22Rv1 (cell line): ENCODE data around the gene RAP2A.

Experiments used
- ZFX ChIP-seq: fragments of 450-650 bp; IDR thresholded peaks from 2 replicates; pipeline ENCODE4 v1.6.1; 2017; ENCODE audit warnings: antibody characterized with exemption, borderline replicate concordance
- TF ChIP-seq, protein P1 (sequence below): fragments of 450-650 bp; IDR thresholded peaks from 2 replicates; pipeline ENCODE4 v1.5.1; 2017; ENCODE audit warnings: mild to moderate bottlenecking

GRCh38 chr13:97425590-97425989 is 8.4 kb upstream of the RAP2A start:
- TF ChIP-seq, protein P1, sequence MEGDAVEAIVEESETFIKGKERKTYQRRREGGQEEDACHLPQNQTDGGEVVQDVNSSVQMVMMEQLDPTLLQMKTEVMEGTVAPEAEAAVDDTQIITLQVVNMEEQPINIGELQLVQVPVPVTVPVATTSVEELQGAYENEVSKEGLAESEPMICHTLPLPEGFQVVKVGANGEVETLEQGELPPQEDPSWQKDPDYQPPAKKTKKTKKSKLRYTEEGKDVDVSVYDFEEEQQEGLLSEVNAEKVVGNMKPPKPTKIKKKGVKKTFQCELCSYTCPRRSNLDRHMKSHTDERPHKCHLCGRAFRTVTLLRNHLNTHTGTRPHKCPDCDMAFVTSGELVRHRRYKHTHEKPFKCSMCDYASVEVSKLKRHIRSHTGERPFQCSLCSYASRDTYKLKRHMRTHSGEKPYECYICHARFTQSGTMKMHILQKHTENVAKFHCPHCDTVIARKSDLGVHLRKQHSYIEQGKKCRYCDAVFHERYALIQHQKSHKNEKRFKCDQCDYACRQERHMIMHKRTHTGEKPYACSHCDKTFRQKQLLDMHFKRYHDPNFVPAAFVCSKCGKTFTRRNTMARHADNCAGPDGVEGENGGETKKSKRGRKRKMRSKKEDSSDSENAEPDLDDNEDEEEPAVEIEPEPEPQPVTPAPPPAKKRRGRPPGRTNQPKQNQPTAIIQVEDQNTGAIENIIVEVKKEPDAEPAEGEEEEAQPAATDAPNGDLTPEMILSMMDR = no peak
- TF ChIP-seq ZFX = no peak
